GM10266 (cell line): ENCODE measurements around the gene SPAG8.

Source experiments
- DNase-seq: peaks from one replicate; pipeline ENCODE4 v3.0.0; 2012; ENCODE audit errors: extremely low spot score
- CTCF ChIP-seq: IDR thresholded peaks from 2 replicates; pipeline ENCODE4 v1.5.1; 2012; ENCODE audit warnings: mild to moderate bottlenecking, low read depth; ENCODE audit not compliant: control insufficient read depth, insufficient read depth; ENCODE audit errors: missing control alignments

The SPAG8 gene

DNA sequence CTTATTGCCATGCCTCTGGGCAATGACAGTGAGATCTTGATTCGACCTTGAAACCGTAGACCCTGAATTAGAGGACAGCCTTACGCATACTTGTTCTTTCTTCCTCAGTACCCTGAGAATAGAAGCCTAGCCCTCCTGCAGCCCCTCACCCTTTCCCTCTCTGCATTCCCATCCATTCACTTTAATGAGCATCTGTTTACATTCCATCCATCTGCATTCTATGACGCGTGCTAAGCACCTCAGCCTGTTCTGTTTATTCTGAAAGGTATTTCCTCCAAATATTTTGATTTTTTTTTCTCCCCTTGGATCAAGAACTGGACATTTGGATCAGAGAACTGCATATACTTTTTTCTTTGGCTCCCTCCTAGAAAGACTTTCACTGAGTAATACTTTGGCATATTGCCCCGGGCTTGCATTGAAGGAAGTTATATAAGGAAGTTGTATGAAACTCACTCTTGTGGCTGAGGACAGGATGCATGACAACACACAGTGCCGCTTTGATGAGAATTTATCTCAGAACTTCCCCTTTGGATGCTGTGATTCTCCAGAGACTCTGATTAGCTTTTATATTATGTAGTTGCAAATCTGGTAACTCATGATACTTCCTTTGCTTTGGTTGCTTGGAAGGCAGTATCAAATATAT lies 32.7 kb upstream of the SPAG8 start:
- TF ChIP-seq CTCF, result no peak
- DNase-seq, result peak; percentile 57

DNA sequence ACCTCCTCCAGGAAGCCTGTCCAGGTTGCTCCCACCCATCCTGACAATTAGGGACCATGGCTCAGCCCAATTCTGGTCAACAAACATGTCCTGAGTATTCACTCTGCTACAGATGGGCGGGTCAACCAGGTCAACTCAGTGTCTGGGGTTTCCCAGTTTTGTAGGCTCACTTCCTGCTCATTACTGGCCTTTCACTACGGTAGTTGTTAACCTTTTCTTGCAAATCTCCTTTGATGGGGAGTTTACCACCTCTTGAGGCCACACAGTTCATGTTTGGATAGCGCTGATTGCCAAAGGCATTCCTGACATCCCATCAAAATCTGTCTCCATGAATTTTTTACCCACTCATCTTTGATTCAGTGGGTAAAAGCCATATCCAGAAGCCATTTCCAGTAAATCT lies 30.7 kb upstream of the SPAG8 start:
- peak; percentile 83 for DNase-seq
- TF ChIP-seq CTCF, result no peak

DNA sequence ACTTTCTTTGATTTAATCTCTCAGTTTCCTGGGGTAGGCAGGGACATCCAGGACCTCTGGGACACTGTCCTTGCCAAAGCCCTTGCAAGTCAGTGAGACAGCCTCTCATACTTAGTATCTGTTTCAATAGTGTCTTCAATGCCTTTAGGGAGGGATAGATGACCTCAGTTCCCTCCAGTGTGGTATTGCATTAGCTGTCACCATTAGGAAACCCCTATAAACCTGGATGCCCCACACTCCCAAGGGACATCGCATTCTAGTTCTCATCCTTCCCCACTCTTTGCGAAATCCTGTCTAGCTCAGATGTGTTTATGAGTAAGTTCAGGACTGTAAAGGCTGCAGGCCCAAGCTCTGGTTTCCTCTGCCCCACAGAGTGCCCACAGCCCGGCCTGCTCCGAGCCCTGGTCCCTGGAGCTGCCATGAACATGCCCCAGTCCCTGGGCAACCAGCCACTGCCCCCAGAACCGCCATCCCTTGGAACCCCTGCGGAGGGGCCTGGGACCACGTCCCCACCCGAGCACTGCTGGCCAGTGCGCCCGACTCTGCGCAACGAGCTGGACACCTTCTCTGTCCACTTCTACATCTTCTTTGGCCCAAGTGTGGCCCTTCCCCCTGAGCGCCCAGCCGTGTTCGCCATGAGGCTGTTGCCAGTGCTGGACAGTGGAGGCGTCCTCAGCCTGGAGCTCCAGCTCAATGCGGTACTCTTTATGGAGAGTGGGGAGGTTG lies 30.1 kb upstream of the SPAG8 start:
- TF ChIP-seq CTCF, result no peak
- no peak for DNase-seq

DNA sequence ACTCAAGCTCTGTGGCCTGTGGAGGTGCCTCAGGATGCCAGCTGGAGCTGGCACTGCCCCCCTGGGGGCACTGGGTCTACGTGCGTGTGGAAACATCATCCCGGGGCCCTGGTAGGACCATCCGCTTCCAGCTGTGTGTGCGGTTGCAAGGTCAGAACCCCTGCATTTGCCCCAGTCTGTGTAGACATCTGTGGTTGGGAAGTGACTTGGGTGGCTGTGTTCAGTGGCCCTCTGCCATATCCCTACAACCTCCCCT lies 29.5 kb upstream of the SPAG8 start:
- no peak for TF ChIP-seq CTCF
- no peak for DNase-seq

GRCh38 chr9:35840881-35841644 lies 29.0 kb upstream of the SPAG8 start:
- no peak for DNase-seq

GRCh38 chr9:35839926-35840325 lies 27.9 kb upstream of the SPAG8 start:
- no peak for DNase-seq
- no peak for TF ChIP-seq CTCF

More at GRCh38 chr9:35840881-35841644, 29.0 kb upstream of the SPAG8 start:
- TF ChIP-seq CTCF, result no peak

GRCh38 chr9:35836595-35836994 lies 24.5 kb upstream of the SPAG8 start:
- no peak for TF ChIP-seq CTCF
- no peak for DNase-seq
